GM21528 (cell line): ENCODE results near the gene TBCD.

Experiments used
- ATAC-seq: cut with Tn5 transposase; IDR thresholded peaks from one replicate; pipeline ENCODE4 v1.9.1; 2021; ENCODE audit warnings: mild to moderate bottlenecking, moderate library complexity; ENCODE audit not compliant: unreplicated experiment, low FRiP score

TBCD gene

DNA sequence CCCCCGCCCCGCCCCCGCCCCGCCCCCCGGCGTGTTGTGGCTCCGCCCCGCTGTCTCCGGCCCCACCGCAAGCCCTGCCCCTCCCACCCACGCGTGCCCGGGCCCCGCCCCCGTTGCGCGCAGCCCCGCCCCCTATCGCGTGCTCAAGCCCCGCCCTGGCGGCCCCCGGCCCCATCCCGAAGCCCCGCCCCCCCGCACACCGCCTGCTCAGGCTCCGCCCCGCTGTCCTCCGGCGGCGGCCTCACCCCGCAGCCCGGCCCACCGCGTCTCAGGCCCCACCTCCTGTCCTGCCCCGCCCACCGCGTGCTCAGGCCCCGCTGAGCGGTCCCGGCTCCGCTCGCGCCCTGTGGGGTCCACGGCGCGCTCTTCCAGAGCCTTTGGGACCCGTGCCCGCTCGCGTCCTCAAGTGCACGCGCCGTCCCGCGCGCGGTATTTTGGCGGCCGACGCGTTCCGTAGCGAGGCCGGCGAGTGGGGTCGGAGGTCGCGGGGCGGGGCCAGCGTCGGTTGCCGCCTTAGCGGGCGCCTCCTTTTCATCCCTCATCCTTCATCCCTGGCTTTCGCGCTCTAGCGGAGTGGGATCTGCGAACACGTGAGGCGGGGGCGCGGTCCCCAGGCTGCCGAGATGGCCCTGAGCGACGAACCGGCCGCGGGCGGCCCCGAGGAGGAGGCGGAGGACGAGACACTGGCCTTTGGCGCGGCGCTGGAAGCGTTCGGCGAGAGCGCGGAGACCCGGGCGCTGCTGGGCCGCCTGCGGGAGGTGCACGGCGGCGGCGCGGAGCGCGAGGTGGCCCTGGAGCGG lies at the start of gene TBCD:
Gene TBCD, plus strand, starts transcription at position 495 of the 800 bp plus-strand sequence. Its CDS starts 129 bp downstream, at position 624.
- peak; percentile 75 for ATAC-seq

DNA sequence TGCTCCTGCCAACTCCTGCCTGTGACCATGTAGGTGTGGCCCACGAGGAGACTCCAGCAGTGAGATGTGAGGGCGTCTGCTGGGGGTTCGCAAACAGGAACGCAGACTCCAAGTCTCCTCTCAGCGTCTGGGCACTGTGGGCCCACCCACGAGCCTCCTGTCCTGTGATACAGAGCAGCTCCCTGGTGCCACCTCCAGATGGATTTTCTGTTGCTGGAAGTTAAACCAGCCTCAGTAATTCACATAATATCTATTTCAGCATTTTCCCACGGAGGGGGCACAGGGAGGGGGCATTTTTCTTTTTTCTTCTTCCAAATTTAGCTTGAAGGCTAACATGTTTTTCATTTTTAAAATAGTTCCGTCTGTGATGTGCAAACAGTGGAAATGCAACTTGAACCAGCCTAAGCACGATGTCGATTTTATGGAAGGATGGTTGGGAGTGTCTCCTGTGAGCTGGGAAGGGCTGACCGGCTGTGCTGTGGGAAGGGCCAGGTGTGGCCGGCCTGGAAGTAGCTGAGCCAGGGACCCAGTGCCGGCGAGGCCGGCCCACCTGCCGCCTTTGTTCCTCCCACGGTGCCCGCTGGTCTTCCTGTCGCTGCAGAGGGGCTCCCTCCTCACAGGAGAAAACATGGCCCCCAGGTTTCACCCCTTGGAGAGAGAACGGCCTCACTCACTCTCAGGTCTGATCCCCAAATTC lies 49.5 kb upstream of the TBCD start:
- ATAC-seq = no peak

DNA sequence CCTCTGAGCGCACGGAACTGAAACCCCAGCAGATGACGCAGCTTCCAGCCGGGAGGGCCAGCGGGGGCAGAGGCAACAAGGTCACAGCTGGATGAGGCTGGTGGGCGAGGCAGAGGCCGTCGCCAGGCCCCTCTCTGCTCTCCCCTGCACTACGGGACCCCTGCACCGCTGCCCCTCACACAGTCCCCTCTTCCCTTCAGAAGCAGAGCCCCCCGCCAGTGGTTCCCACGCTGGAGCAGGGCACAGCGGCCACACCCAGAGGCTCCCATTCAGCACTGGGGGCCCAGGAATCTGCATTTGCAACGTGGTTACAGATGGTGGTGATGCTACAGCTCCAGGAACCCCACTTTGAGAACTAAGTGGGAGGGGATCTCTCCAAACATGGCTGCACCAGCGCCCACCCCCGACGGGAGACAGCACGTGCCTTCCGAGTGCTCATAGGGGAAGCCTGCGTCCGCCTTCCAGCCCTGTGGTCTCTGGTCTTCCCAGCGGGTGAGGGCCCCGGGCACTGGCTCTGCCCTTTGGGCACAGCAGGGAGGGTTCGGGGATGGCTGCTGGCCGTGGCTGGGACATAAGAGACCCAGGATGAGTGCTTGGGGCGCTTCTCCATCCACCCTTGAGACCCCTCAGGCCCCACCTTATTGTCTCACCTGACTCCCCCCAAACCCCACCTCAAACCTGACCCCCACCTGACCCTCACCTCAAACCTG lies 48.7 kb upstream of the TBCD start:
- no peak for ATAC-seq

DNA sequence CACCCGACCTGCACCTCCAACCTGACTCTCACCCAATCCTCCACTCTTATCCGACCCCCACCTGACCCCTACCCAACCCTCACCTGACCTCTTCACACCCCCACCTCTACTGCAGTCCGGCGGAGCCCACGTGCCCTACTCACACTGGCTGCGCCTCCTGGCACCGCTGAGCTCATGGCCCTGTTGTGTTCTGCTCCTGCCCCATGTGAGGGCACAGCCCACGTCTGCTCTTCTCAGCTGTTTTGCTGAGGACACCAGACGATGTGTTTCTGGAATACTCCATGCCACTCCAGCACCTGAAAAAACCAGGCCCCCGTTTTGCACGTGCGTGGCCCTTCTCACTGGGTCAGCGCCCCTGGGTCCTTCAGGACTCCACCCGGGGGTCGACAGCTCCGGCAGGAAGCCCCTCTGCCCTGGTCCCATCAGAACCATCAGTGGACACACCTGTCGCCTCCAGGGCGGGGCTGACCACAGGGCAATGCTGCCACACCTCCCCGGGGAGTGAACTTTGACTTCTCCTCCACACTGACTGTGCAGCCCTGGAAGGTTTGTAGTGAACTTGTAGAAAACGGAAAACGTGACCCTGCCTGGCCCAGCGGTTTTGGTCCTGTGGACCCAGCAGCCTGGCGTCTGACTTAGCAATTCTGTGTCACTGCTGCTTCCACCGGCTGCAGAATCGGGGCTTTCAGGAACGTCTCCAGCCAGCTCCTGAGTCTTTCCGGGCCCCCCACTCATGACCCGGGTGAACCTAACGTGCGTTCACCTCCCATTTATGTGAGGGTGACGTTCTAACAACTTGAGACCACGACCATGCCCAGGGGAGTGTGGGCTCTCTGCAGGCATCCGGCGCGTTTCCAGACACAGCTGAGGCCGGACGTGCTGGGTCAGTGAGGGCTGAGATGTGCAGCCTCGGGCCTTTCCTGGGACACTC lies 47.7 kb upstream of the TBCD start:
- no peak for ATAC-seq

DNA sequence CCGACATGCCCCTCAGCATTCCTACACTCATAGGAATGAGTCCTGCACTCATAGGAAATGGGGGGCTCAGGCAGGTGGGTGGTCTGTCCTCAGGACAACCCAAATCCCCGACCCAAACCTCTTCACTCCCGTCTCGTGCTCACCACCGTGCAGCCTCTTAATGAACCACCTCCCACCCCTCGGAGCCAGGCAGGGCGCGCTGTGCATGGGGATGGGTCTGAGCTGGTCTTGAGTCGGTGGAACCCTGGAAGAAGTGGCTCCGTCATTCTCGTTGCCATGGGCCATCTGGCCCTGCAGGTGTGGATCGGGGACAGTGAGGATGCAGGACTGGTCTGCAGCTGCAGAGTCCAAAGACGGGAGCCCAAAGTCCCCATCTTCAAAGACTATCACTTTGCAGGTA lies 47.0 kb upstream of the TBCD start:
- ATAC-seq = no peak

DNA sequence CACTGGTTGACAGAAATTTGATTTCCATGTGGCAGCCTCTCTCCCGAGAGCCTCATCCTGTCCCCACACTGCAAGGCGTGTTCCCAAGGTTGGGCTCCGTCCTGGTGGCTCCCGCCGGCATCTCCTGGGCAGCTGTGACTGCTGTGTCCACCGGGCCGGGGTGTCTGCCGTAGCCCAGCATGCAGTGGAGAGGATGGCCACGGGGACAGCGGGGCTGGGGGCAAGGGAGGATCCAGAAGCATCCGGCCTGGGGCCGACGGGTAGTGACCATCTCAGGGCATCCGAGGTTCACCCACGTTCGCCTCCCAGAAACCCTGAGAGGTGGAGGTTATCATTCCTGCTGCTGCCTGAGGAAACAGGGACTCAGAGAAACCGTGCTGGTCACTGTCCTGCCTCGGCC lies 46.1 kb upstream of the TBCD start:
- no peak for ATAC-seq

DNA sequence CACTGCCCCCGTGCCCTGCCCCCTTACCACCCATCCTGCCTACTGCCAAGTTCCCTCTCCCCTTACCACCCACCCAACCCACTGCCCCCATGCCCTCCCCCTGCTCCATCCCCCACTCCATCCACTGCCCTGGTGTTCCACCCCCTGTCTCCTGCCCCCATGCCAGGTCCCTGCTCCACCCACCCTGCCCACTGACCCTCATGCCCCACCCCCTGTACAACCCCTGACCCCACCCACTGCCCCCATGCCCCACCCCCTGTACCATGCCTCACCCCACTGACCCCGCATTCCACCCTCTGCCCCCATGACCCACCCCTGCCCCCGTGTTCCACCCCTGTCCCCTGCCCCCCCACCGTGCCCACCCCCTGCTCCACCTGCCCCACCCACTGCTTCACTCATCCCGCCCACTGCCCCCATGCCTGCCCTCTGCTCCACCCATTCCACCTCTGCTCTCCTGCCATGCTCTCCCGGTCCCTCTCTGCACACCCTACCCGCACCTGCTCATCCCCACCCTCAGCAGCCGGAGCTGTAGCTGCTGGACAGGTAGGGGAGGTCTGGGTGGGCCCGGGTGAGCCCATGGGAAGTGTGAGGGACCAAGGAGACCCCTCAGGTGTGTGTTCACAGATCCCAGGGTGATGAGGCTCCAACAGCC lies 42.7 kb upstream of the TBCD start:
- ATAC-seq = no peak

DNA sequence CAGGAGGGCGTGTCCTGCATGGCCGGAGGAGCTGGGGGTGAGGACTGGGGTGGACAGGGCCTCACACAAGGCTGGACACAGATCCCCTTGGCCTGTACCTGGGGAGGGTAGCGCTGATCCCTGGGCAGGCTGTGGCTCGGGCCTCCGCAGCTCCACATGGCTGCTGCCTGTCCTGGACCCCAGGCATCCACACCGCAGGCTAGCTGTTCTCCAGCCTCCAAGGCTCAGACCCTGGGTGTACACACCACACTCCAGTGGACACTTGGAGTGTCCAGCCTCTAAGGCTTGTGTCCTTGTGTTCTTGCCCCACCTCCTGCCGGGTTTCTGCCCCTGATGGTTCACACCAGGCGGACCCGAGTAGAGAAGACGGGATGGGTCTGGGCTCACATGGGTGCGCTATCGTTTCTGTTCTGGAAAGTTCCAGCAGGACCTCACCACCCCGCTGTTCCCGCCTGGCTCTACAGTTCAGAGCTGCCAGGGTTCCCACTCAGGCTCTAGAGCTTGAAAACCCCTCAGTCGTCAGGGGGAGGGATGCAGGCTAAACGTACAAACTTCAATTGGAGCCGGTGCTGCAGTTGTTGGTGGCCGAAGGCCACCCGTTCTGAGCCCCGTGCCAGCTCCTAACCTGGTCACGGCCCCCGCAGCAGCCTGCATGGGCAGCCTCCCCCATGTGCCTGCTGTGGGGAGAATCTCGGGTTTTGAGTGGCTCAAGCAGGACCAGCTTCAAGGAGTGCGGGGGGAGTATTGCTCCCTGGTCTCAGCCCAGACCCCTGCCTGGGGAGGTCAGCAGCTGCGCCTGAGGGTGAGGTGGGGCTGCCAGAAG lies 42.0 kb upstream of the TBCD start:
- ATAC-seq = no peak

DNA sequence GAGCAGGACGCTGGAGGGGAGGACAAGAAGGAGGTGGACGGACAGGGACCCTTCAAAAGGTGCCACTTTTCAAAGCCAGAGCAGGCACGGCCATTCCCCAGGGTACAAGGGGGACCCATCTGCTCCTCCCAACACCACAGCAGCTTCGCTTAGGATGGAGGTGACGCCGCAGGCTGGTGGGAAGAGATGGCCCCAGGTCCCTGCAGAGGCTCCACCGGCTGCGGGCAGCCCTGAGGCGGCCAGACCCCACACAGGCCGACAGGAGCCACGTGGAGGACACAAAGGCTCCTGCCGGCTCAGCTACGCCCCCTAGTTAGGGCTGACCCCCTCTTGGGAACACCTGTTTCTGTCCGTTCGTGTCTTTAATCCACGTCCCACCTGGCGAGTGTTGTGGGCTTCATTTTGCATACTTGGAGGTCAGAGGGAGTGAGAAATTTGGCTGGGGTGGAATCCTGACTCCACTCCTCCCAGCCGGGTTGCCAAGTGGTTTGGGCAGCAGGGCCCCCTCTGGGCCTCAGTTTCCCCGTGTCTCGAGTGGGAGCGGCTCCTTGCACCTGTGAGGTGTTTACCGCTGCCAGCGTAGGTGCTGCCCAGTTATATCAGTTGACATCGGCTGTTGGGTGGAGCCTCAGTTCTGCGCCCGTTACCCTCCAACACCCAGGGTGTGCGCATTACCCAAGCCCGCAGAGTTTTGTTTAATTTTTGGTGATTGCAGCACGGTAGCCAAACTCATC lies 41.2 kb upstream of the TBCD start:
- no peak for ATAC-seq

DNA sequence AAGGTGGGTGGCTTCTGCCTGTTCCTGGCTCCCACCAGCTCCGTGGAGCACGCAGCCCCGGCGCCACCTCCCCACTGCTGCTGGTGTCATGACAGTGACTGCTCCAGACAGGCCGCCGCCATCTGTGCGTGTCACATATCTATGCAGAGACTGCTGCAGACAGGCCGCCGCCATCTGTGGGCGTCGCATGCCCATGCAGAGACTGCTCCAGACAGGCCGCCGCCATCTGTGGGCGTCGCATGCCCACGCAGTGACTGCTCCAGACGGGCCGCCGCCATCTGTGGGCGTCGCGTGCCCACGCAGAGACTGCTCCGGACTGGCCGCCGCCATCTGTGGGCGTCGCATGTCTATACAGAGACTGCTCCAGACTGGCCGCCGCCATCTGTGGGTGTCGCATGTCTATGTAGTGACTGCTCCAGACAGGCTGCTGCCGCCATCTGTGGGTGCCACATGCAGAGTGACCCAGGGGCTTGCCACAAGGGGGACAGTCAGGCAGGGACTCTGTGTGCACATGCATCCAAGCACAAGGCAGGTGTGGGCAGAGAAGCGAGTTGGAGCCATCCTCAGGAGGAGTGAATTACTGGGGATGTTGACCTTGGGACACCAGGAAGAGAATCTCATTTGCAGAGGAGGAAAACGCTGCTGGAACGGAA lies 38.7 kb upstream of the TBCD start:
- ATAC-seq = no peak

DNA sequence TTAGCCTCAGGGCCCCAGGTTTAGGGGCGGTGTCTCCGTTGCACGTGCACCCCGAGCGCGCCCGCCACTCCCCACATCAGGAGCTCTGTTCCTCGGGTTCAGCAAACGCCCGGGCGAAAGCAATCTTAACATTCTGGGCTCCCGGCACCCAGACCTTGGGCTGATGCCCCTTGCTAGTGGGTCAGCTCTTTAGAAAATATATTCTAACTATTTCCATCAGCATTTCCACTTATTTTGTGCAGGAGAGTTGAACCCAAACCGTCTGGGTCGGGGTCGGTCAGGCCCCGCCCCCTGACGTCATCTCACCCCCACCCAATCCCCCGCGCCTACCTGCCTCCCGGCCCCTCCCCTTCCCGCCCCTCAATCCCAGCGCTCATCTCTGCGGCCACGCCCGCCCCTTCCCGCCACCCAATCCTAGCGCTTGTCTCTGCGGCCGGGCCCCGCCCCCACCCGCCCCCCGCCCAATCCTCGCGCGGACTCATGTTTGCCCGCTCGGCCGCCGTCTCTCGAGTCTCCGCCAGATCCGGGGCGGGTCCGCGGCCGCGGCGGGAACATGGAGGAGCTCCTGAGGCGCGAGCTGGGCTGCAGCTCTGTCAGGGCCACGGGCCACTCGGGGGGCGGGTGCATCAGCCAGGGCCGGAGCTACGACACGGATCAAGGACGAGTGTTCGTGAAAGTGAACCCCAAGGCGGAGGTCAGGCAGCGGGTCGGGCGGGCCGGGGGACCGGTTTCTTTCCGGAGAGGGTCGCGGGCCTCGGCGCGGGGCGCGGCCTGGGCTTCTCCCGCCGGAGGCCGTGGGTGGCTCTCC lies 35.5 kb upstream of the TBCD start, which contains the start of gene FN3KRP:
Gene FN3KRP, plus strand, starts transcription at position 504 of the 808 bp plus-strand sequence. Its CDS starts 50 bp downstream, at position 554.
- ATAC-seq = peak; percentile 51

DNA sequence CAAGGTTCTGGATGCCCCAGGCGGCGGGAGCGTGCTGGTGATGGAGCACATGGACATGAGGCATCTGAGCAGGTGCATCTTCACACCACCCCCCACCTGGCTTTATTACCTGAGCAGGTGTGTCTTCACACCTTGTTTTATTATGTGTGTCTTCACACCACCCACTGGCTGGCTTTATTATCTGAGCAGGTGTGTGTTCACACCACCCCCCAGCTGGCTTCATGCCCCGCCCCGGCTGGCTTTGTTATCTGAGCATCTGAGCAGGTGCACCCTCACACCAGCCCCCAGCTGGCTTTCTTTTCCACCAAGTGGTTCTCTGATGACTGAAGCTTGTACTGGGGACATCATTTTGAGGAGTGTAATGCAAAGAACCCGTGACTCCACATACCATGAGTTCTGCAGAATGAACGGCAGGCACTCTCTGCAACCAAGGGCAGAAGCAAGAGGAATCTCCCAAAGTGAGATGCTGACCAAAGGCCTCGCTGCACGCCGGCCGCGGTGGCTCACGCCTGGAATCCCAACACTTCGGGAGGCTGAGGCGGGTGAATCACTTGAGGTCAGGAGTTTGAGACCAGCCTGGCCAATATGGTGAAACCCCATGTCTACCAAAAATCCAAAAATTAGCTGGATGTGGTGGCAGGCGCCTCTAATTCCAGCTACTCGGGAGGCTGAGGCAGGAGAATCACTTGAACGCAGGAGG lies 32.7 kb upstream of the TBCD start:
- no peak for ATAC-seq

DNA sequence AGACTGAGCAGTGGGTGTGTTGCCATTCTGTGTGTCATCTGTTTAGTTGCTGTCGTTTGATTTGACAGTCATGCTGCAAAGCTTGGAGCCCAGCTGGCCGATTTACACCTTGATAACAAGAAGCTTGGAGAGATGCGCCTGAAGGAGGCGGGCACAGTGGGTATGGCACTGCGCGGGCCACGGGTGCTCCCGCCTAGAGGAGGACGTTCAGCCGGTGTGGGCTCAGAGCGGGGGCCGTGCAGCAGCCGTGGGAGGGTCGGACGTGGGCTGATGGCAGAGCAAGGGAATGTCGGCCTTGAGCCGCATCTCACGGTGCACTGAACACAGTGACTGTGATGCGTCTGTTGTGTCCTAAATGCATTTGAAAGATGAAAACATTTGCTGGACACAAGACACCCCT lies 31.7 kb upstream of the TBCD start:
- no peak for ATAC-seq

DNA sequence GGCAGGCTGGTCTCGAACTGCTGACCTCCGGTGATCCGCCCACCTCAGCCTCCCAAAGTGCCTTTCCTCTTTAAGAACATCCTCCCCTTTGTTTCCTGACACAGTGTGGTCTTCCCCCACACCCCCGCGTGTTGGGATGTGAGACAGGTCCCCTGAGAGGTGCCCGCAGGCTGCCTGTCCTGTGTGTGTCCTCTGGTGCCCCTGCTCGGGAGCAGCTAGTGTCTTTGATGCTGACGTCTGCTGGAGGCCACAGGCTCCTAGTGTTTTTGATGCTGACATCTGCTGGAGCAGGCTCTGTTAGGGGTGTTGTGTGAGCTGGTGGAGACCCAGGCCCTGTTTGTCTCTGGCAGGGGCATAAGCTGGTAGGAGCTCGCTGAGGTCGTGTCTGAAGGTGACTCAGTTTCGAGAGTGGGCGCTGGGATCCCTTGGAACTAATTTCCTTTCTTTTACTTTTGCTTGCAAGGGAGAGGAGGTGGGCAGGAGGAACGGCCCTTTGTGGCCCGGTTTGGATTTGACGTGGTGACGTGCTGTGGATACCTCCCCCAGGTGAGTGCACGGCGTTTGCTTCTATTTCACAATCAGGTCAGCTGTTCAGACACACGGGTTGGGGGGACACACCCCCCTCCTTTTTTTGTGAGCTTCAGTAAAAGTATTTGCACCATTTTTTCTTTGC lies 29.4 kb upstream of the TBCD start:
- no peak for ATAC-seq

DNA sequence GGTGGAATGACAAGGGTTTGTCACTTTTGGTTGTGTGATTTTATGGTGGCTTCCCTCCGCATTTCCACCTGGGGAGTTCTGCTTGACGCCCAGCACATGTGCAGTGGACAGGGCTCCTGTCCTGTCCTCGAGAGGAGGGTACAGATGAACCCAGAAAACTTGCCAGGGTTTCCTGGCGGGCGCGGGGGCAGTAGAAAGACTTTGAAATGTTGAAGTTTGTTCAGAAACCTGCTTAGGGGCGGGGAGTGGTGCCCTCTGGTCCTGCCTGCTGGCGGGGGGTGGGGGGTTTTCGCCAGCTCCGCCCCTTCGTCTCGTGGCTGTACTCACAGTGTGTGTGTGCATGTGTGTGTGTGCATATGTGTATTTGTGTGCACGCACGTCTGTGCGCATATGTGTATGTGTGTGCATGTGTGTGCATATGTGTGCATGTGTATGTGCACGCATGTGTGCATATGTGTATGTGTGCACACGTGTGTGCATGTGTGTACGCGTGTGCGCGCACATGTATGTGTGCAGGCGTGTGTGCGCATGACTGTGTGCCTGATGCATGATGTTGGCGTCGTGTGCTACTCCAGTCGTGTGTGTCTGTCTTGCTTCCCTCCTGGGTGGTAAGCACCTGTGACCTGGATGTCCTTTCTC lies 28.6 kb upstream of the TBCD start:
- ATAC-seq = no peak
